ENCODE data around the gene CEP83.

CEP83 gene

GRCh38 chr12:94340573-94340972 is 119.1 kb downstream of the CEP83 start:
- no peak overlapping the region for H3K4me3 ChIP-seq (replicated peaks; ENCODE audit: low read depth, low read length)
- DNase-seq (ENCODE audit: low read depth) = no peak
- TF ChIP-seq CTCF (IDR thresholded peaks at IDR 0.05; ENCODE audit: low read length, missing control alignments) = no peak

- no peak overlapping the region for H3K4me3 ChIP-seq (replicated peaks; ENCODE audit: low read depth, low read length)
- no peak for DNase-seq (ENCODE audit: low read depth)
- no peak for TF ChIP-seq CTCF (IDR thresholded peaks at IDR 0.05; ENCODE audit: low read length, missing control alignments)
These were observed 121.5 kb downstream of the CEP83 start for GRCh38 chr12:94338006-94338794.

DNA sequence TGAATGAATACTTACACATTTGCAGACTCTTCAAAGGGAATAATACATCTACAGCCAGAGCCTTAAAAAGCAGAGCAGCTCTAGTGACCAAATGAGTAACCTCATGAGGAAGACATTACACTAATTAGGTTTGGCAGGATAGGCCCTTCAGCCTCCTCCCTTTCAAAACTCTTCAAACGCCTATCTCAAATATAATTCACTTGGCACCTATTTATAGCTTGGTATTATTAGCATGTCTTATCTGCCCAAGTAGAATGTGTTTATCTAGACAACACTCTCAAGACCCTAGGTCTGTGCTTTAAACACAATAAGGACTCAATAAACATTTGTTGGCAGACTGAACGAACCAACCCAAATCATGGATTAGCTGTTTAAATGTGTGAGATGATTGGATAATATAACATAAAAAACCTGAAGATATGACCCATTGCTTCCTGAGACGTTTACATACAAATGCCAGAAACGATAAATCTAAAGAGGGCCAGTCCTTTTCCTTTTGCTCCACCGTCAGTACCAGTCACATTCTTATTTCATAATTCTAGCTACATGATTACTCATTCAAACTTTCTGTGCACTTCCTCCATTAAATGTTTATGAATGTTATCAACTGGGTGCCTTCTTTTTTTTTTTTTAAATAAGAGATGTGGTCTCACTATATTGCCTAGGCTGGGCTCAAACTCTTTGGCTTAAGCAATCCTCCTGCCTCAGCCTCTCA is 123.3 kb downstream of the CEP83 start:
- H3K4me3 ChIP-seq (replicated peaks; ENCODE audit: low read depth, low read length) = no peak overlapping the region
- TF ChIP-seq CTCF (IDR thresholded peaks at IDR 0.05; ENCODE audit: low read length, missing control alignments) = no peak
- DNase-seq (ENCODE audit: low read depth) = peak; percentile 78

- TF ChIP-seq CTCF (IDR thresholded peaks at IDR 0.05; ENCODE audit: low read length, missing control alignments) = no peak
- DNase-seq (ENCODE audit: low read depth) = no peak
These were observed 126.3 kb downstream of the CEP83 start for GRCh38 chr12:94333396-94333795.

DNA sequence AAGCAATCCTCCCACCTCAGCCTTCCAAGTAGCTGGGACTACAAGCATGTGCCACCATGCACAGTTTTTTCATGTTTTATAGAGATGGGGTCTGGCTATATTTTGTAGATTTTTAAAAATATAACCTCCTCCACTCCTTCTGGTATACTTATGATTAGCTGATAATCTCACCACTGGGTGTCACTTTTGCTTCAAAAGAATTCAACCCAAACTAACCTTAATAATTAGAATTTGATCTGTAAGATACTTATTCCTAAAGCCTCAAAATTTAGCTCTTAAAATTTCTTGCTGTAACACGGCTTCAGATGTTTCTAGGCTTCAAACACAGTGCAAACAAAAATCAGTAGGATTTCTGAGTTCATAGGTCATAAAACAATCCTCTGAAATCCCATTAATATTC is 130.3 kb downstream of the CEP83 start:
- no peak for DNase-seq (ENCODE audit: low read depth)
- H3K4me3 ChIP-seq (replicated peaks; ENCODE audit: low read depth, low read length) = no peak overlapping the region
- peak; percentile 8 for TF ChIP-seq CTCF (IDR thresholded peaks at IDR 0.05; ENCODE audit: low read length, missing control alignments)

More at GRCh38 chr12:94333396-94333795, 126.3 kb downstream of the CEP83 start:
- H3K4me3 ChIP-seq (replicated peaks; ENCODE audit: low read depth, low read length) = no peak overlapping the region

- TF ChIP-seq CTCF (IDR thresholded peaks at IDR 0.05; ENCODE audit: low read length, missing control alignments) = no peak
- H3K4me3 ChIP-seq (replicated peaks; ENCODE audit: low read depth, low read length) = no peak overlapping the region
- peak; percentile 28 for DNase-seq (ENCODE audit: low read depth)
These were observed 131.9 kb downstream of the CEP83 start for GRCh38 chr12:94327809-94328208.
